NB4 (cell line): ENCODE results near the gene PSMD7.

Experiments used
- CTCF ChIP-seq: IDR thresholded peaks from one replicate; pipeline ENCODE4 v1.5.1; 2012; ENCODE audit warnings: low read depth, low read length
- MAX ChIP-seq: IDR thresholded peaks from 2 replicates; pipeline ENCODE4 v1.6.1; 2011; ENCODE audit warnings: low read depth, low read length
- POLR2A ChIP-seq: IDR thresholded peaks from 2 replicates; pipeline ENCODE4 v1.6.1; 2011; ENCODE audit warnings: mild to moderate bottlenecking; ENCODE audit not compliant: insufficient read length; ENCODE audit errors: extremely low read depth

- no peak for TF ChIP-seq CTCF
- TF ChIP-seq MAX: no peak
- TF ChIP-seq POLR2A: no peak
Measured at GRCh38 chr16:74304835-74305176, 8.2 kb downstream of the PSMD7 start.
